A673 (cell line): Measurements from ENCODE around the gene MAN1C1.

Source experiments
- CTCF ChIP-seq: fragments of 300-800, 200-600 bp; sonication (generic); conservative IDR thresholded peaks from 2 replicates; pipeline ENCODE4 v1.5.1; 2017; ENCODE audit warnings: low read depth, mild to moderate bottlenecking, antibody characterized with exemption, low read length, moderate library complexity, mixed read lengths
- EZH2 ChIP-seq: fragments of 200-600 bp; sonication (generic); IDR thresholded peaks from 2 replicates; pipeline ENCODE4 v1.6.1; 2017; ENCODE audit warnings: borderline replicate concordance, low read depth, mild to moderate bottlenecking, mixed read lengths, antibody characterized with exemption, low read length; ENCODE audit not compliant: poor library complexity, severe bottlenecking

- TF ChIP-seq CTCF = no peak
- no peak for TF ChIP-seq EZH2
These were observed 18.3 kb downstream of the MAN1C1 start for GRCh38 chr1:25634896-25635295.
